HG03575 (cell line): ENCODE measurements around the gene CNOT4.
"Not testable (repeated sequence)": the region's sequence is repeated elsewhere in the genome, so short reads cannot be mapped to it uniquely, and the experiment has no call there.

ENCODE experiments used
- ATAC-seq: cut with Tn5 transposase; IDR thresholded peaks from one replicate; pipeline ENCODE4 v1.9.1; 2021; ENCODE audit not compliant: unreplicated experiment, insufficient number of reproducible peaks, low FRiP score; ENCODE audit errors: extremely low read depth

Gene CNOT4

GRCh38 chr7:135377171-135377570 is 132.7 kb downstream of the CNOT4 start:
- ATAC-seq = no peak

GRCh38 chr7:135375908-135376699 is 133.8 kb downstream of the CNOT4 start:
- no peak for ATAC-seq

DNA sequence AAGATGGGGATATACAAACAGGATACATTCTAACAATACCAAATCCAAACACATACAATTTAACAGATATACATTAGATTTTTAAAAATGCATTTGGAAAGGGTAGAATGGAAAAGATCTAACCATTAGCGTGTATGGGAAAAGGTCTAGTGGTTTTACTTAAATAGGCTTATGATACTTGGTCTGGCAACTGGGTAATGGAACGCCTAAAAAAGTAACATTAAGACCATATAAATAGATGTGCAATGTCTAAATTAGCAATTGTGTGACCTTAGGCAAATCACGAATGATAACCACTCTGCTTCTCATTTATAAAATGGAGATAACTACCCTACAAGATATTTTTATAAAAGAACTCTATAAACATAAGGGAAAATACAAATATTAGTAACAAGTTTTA is 135.2 kb downstream of the CNOT4 start:
- ATAC-seq = no peak

- no peak for ATAC-seq
Observed at GRCh38 chr7:135372222-135372621, 137.7 kb downstream of the CNOT4 start.

DNA sequence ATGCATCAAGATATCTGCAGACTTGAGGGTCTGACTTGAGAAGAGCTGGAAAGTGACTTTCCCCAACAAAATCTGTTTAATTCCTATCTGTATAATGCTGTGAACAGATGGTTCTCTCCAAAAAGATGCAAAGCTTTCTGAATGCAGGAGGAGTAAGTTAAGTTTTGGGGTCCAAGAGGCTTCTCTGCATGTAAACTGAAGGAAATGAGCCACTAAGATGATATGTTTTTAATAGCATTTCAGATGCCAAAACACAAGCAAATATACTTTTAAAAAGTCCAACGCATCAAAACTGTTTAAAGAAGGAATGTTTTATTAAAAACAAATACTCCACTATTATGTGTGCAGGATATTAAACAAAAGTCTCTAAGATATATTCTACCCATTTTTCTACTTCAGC is 139.2 kb downstream of the CNOT4 start:
- no peak for ATAC-seq

GRCh38 chr7:135369405-135369804 is 140.5 kb downstream of the CNOT4 start:
- ATAC-seq = no peak

- no peak for ATAC-seq
Observed at GRCh38 chr7:135368416-135369186, 141.3 kb downstream of the CNOT4 start.

DNA sequence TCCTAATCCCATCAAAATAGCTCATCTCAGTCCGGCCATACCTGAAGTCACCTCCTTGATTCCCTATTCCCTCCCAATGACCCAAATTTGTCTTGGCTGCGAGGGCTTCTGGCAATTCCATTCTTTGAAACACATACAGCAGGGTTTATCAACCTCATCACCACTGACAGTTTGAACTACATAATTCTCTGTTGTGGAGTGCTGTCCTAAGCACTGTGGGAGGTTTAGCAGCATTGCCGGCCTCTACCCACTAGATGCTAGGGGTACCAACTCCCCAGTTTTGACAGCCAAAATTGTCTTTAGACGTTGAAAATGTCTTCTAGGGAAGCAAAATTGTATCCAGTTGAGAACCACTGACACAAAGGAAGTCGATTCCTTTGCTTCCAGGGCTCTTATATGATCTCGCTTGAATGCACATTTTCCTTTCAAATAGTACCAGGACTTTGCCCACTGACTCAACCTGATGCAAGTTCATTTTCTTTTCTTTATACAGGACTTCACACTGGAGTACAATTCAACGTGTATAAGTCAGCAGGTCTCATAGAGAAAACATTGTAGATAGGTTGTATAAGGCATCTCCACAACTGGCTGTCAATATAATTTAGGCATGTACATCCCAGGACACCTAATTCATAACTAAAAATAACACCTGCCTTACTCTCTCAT is 142.9 kb downstream of the CNOT4 start:
- ATAC-seq = no peak

DNA sequence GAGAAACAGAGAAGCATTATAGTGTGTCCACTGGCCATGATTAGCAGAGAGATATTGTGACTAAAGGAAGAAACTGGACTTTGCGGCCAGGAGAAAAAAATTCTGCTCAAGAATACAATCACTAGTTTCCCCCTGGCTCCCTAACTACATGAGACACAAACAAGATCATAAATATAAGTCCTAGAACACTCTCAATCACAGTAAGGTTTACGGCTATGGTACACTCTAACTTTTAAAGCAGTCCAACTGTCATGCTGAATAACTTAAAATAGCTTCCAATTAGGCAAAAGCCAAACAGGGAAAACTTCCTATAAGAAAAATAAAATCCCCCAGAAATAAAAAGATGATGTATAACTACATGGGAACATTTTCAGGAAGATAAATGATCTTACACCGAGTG is 144.2 kb downstream of the CNOT4 start:
- no peak for ATAC-seq

GRCh38 chr7:135364206-135364605 is 145.7 kb downstream of the CNOT4 start:
- no peak for ATAC-seq

DNA sequence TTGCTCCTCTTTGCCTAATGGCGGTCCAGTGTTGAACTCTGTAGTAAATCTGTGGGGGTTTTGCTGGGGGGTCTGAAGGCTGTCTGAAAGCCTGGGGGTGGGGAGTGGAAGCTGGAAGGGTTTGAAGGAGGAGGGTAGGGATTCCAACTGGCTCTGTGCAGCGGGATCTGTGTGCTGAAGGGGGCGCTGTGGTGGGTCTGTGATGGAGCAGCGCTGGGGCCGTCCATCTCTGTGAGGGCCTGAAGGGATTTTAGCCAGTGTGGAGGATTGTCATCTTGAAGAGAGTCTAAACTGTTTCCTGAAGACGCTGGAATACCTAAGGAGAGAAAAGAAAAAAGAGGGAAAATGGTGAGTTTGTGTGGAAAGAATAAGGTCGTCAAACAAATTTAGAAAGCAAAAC is 147.0 kb downstream of the CNOT4 start:
- ATAC-seq = no peak

GRCh38 chr7:135361788-135362187 is 148.1 kb downstream of the CNOT4 start:
- no peak for ATAC-seq

DNA sequence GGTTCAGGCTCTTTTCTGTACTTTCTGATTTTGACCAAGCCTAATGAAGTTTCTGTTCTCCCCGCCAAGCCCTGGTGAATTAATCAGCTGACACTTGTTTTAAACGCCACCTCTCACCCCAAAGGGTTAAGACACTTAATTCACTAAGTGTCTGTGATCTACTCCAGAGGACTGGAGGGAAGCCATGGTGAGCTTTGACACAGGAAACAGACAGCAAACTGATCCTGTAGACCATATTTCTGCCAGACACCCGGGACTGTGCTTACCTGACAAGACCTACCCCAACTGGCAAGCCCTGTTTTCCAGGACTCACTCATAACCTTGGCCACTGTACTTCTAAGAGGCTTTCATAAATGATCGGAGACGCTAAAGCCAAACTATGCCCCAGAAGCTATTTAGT is 150.3 kb downstream of the CNOT4 start:
- no peak for ATAC-seq

DNA sequence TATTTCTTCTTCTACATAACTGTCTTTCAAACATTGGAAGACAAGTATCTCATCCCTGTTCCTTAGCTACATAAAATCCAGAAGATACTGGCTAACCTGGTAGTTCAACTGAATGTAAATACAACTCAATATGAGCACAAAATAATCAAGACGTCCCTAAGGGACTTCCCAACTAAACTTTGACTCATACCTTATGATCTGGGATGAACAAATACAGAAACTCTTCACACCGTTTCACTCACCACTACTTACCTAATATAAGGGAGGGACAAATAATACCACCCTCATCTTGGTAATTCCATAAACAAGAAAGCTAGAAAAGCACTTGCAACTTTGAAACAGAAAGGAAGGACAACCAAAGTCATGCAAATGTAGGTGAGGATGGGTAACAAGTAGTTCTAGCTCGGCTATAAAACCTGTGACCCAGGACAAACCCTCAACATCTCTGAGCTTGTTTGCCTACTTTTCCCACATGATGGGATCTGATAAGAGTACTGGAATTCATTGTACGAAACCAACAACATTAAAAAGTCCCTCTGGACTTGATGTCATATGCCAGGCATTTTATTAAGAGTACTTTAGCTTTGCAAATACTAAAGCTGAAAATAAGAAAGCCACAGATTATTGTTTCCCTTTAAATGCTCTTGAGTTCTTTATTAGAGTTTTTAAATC is 154.4 kb downstream of the CNOT4 start:
- ATAC-seq = no peak

- no peak for ATAC-seq
Observed at GRCh38 chr7:135353832-135354231, 156.1 kb downstream of the CNOT4 start.

- ATAC-seq = no peak
Observed at GRCh38 chr7:135352285-135352684, 157.6 kb downstream of the CNOT4 start.

- ATAC-seq = not testable (repeated sequence)
Observed at GRCh38 chr7:135351070-135351469, 158.8 kb downstream of the CNOT4 start.

DNA sequence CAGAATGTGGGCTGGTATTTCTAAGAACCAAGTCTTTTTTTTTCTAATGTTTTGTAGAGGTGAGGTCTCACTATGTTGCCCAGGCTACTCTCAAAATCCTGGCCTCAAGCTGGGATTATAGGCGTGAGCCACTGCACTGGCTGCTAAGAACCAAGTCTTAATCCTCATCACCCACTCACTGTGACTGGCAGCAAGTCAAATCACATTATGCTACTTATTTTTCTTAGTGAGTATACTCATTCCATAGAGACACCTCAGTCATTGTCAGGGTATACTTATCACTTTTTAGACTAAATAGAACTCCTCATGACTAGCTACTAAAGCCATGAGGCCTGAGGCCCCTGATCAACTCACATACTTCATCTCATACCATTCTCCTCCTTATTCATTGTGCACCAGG is 160.2 kb downstream of the CNOT4 start:
- no peak for ATAC-seq

DNA sequence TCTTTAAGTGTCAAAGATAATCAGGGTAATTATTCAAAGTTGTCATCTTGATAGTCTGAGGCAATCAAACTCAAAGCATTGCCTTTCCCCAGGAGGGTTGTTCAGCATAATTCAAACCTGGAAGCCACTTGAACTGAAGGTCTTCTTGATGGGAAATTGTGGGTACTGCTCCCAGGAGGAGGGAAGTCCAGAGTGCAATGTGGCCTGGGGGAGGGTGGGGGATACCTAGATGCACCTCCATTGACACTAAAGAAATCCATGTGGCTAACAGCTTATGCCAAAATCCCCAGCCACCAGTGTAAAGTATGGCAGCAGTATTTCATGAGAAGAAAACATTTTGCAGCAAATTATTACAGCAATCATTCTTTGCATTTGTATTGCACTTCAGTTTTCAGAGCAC is 161.4 kb downstream of the CNOT4 start:
- no peak for ATAC-seq
